ENCODE measurements around the gene CRYAA.
"Not testable (repeated sequence)": the region's sequence is repeated elsewhere in the genome, so short reads cannot be mapped to it uniquely, and the experiment has no call there.

GRCh38 chr21:43169230-43169886 lies 550 bp downstream of the CRYAA start:
- not testable (repeated sequence) for TF ChIP-seq POLR2A, CTCF (IDR thresholded peaks at IDR 0.05)
